ENCODE data around the gene NEU4.

GRCh38 chr2:241795021-241795999 lies 13.7 kb upstream of the NEU4 start:
- TF ChIP-seq, protein P1, sequence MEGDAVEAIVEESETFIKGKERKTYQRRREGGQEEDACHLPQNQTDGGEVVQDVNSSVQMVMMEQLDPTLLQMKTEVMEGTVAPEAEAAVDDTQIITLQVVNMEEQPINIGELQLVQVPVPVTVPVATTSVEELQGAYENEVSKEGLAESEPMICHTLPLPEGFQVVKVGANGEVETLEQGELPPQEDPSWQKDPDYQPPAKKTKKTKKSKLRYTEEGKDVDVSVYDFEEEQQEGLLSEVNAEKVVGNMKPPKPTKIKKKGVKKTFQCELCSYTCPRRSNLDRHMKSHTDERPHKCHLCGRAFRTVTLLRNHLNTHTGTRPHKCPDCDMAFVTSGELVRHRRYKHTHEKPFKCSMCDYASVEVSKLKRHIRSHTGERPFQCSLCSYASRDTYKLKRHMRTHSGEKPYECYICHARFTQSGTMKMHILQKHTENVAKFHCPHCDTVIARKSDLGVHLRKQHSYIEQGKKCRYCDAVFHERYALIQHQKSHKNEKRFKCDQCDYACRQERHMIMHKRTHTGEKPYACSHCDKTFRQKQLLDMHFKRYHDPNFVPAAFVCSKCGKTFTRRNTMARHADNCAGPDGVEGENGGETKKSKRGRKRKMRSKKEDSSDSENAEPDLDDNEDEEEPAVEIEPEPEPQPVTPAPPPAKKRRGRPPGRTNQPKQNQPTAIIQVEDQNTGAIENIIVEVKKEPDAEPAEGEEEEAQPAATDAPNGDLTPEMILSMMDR (conservative IDR thresholded peaks at IDR 0.05 in 1 of 2, IDR thresholded peaks at IDR 0.05 in 1 of 2; ENCODE audit: low read depth in 1 of 2, low read length in 2 of 2), result no peak
- no peak for TF ChIP-seq EZH2 (IDR thresholded peaks at IDR 0.05; ENCODE audit: low read length, missing control alignments)
